ENCODE data around the gene ZC3H13.

DNA sequence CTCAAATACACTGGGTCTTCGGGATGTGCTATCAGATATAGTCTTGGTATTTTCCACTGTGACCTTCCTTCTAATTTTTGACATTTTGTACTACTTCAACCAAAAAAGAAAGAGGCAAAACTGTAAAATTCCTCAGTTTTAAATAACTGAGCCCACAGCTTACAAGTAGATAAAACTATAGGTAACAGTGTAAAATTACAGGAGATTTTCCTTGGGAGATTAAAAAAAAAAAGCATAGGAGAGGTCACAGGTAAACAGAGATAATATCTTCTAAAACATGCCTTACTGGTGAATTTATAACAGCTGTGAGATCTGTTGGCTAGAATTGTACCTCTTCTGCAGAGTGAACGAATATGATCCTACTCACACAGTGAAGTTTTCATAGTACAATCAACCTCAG is 7.1 kb downstream of the ZC3H13 start:
- TF ChIP-seq POLR2A (IDR thresholded peaks at IDR 0.05), result no peak
- TF ChIP-seq, protein P1, sequence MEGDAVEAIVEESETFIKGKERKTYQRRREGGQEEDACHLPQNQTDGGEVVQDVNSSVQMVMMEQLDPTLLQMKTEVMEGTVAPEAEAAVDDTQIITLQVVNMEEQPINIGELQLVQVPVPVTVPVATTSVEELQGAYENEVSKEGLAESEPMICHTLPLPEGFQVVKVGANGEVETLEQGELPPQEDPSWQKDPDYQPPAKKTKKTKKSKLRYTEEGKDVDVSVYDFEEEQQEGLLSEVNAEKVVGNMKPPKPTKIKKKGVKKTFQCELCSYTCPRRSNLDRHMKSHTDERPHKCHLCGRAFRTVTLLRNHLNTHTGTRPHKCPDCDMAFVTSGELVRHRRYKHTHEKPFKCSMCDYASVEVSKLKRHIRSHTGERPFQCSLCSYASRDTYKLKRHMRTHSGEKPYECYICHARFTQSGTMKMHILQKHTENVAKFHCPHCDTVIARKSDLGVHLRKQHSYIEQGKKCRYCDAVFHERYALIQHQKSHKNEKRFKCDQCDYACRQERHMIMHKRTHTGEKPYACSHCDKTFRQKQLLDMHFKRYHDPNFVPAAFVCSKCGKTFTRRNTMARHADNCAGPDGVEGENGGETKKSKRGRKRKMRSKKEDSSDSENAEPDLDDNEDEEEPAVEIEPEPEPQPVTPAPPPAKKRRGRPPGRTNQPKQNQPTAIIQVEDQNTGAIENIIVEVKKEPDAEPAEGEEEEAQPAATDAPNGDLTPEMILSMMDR (IDR thresholded peaks at IDR 0.05), result no peak

Measured in upper lobe of left lung (tissue), 4 donors.